Astrocyte (in vitro differentiated cells and primary cell): ENCODE measurements around the gene HOXA13. TPM values are rescaled to one million over a fixed set of nuclear protein-coding genes. Genes with fewer than 3 reads are reported as not detected.
A peak's percentile ranks its signal among the peaks of the same experiment; 100 is the strongest.

Experiments
- DNase-seq: peaks from one replicate; pipeline ENCODE4 v3.0.0-alpha.2; 2010; ENCODE audit warnings: low read depth
- FAIRE-seq: peaks from 2 replicates; lab custom pipeline; 2011; peaks lifted over from hg19 to GRCh38; lab: Jason Lieb, UNC
- H2AFZ ChIP-seq: 2 replicates; pipeline ENCODE4 v1.6.0; 2012; ENCODE audit warnings: low read depth, low read length, inconsistent platforms
- H3K27ac ChIP-seq: 2 replicates; pipeline ENCODE4 v1.5.1; 2011; ENCODE audit warnings: low read depth, low read length, inconsistent platforms
- H3K27me3 ChIP-seq: 2 replicates; pipeline ENCODE4 v1.6.0; 2011; ENCODE audit warnings: low read length, inconsistent platforms; ENCODE audit not compliant: insufficient read depth
- H3K36me3 ChIP-seq: 2 replicates; pipeline ENCODE4 v1.5.1; 2011; ENCODE audit warnings: low read length, inconsistent platforms; ENCODE audit not compliant: insufficient read depth
- H3K4me1 ChIP-seq: 2 replicates; pipeline ENCODE4 v1.5.1; 2011; ENCODE audit warnings: low read length, inconsistent platforms; ENCODE audit not compliant: insufficient read depth
- H3K4me2 ChIP-seq: 2 replicates; pipeline ENCODE4 v1.6.0; 2012; ENCODE audit warnings: low read length, inconsistent platforms
- H3K4me3 ChIP-seq: 2 replicates; pipeline ENCODE4 v1.5.1; 2011; ENCODE audit warnings: low read depth, mild to moderate bottlenecking, low read length, inconsistent platforms; ENCODE audit not compliant: insufficient read depth
- H3K79me2 ChIP-seq: 2 replicates; pipeline ENCODE4 v1.6.0; 2012; ENCODE audit warnings: mild to moderate bottlenecking, low read length, inconsistent platforms; ENCODE audit not compliant: insufficient read depth
- H3K9ac ChIP-seq: 2 replicates; pipeline ENCODE4 v1.6.0; 2012; ENCODE audit warnings: mild to moderate bottlenecking, low read length, inconsistent platforms
- H3K9me3 ChIP-seq: 2 replicates; pipeline ENCODE4 v1.5.1; 2012; ENCODE audit warnings: low read depth, mild to moderate bottlenecking, low read length, inconsistent platforms; ENCODE audit not compliant: insufficient read depth
- H4K20me1 ChIP-seq: 2 replicates; pipeline ENCODE4 v1.6.0; 2012; ENCODE audit warnings: low read length, inconsistent platforms; ENCODE audit not compliant: insufficient read depth
- H3K27ac Mint-ChIP-seq: one replicate; pipeline ENCODE4 v1.8.0; 2021; ENCODE audit warnings: mild to moderate bottlenecking, mixed read lengths; ENCODE audit not compliant: unreplicated experiment
- H3K27me3 Mint-ChIP-seq: one replicate; pipeline ENCODE4 v1.8.0; 2021; ENCODE audit warnings: low read depth, mixed read lengths; ENCODE audit not compliant: unreplicated experiment
- H3K36me3 Mint-ChIP-seq: one replicate; pipeline ENCODE4 v1.8.0; 2021; ENCODE audit warnings: low read depth, mixed read lengths; ENCODE audit not compliant: unreplicated experiment
- H3K4me1 Mint-ChIP-seq: one replicate; pipeline ENCODE4 v1.8.0; 2021; ENCODE audit warnings: low read depth, mixed read lengths; ENCODE audit not compliant: unreplicated experiment
- H3K4me3 Mint-ChIP-seq: one replicate; pipeline ENCODE4 v1.8.0; 2021; ENCODE audit warnings: mild to moderate bottlenecking, moderate library complexity, mixed read lengths; ENCODE audit not compliant: unreplicated experiment
- H3K9me3 Mint-ChIP-seq: one replicate; pipeline ENCODE4 v1.8.0; 2021; ENCODE audit warnings: mild to moderate bottlenecking, mixed read lengths; ENCODE audit not compliant: unreplicated experiment
- EZH2 ChIP-seq: IDR thresholded peaks from 2 replicates; pipeline ENCODE4 v1.6.1; 2012; ENCODE audit warnings: mild to moderate bottlenecking, low read length, inconsistent platforms; ENCODE audit not compliant: insufficient read depth
- total RNA-seq: library from RNA; stranded (reverse); gene quantifications from 2 replicates; pipeline ENCODE4 v1.2.1, GENCODE V29; 2021
- TF ChIP-seq, protein P1 (sequence below): IDR thresholded peaks from 2 replicates; pipeline ENCODE4 v1.5.1; 2011; ENCODE audit warnings: low read depth, mild to moderate bottlenecking, inconsistent platforms, low read length, moderate library complexity; ENCODE audit not compliant: insufficient read depth

HOXA13 gene
- total RNA-seq, 1 donor from 2014 or later = not detected

DNA sequence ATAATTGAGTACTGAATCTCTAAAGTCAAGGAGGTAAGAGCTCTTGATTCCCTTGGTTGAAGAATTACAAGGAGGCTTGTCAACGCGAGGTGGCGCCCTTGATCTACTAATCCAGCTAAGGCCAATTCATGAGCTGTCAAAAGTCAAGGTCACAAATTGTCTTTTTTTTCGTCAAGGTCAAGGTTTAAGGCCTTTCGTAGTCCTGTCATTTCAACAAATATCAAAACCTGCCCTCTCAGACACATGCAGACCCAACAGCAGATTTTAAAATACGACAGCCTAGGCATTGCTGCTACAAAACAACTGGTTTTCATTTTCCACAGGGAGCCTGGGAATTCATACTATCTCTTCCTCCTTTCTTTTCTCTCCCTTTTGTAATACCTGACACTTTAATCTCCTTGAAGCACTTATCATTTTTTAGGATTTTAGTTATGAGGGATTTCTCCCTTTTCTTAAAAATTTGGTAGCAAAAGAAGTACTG lies 3.6 kb downstream of the HOXA13 start:
- Histone ChIP-seq H3K27ac (no peak overlapping the region), H4K20me1 (peaks cover 17% of the 10 kb centered on the region), H3K4me2 (no peak overlapping the region), H3K36me3 (no peaks in the 10 kb centered on the region), H3K27me3 (peaks cover 94% of the 10 kb centered on the region), H3K79me2 (no peaks in the 10 kb centered on the region), H3K9ac (no peak overlapping the region), H2AFZ (no peak overlapping the region), H3K9me3 (peaks cover 6% of the 10 kb centered on the region), H3K4me3 (no peak overlapping the region), H3K4me1 (no peaks in the 10 kb centered on the region)
- H3K27me3 Mint-ChIP-seq = peaks cover 81% of the 10 kb centered on the region
- H3K36me3 Mint-ChIP-seq = no peaks in the 10 kb centered on the region
- DNase-seq (peak; percentile 33), FAIRE-seq (peak; percentile 54)
- TF ChIP-seq, protein P1, sequence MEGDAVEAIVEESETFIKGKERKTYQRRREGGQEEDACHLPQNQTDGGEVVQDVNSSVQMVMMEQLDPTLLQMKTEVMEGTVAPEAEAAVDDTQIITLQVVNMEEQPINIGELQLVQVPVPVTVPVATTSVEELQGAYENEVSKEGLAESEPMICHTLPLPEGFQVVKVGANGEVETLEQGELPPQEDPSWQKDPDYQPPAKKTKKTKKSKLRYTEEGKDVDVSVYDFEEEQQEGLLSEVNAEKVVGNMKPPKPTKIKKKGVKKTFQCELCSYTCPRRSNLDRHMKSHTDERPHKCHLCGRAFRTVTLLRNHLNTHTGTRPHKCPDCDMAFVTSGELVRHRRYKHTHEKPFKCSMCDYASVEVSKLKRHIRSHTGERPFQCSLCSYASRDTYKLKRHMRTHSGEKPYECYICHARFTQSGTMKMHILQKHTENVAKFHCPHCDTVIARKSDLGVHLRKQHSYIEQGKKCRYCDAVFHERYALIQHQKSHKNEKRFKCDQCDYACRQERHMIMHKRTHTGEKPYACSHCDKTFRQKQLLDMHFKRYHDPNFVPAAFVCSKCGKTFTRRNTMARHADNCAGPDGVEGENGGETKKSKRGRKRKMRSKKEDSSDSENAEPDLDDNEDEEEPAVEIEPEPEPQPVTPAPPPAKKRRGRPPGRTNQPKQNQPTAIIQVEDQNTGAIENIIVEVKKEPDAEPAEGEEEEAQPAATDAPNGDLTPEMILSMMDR = peak; percentile 79
- no peak for TF ChIP-seq EZH2
- H3K9me3 Mint-ChIP-seq = peaks cover 15% of the 10 kb centered on the region
- H3K27ac Mint-ChIP-seq = no peak overlapping the region
- H3K4me3 Mint-ChIP-seq = no peak overlapping the region
- no peaks in the 10 kb centered on the region for H3K4me1 Mint-ChIP-seq

- H3K36me3 Mint-ChIP-seq = no peaks in the 10 kb centered on the region
- H3K4me2 ChIP-seq = no peak overlapping the region
Observed at GRCh38 chr7:27194686-27195379, 5.1 kb downstream of the HOXA13 start.

More at GRCh38 chr7:27194686-27195379, 5.1 kb downstream of the HOXA13 start:
- TF ChIP-seq, protein P1 = no peak
- no peak for TF ChIP-seq EZH2
- H3K4me3 ChIP-seq = no peak overlapping the region
- Mint-ChIP-seq H3K27ac (no peak overlapping the region), H3K27me3 (peaks cover 84% of the 10 kb centered on the region), H3K4me3 (no peak overlapping the region), H3K9me3 (peaks cover 17% of the 10 kb centered on the region), H3K4me1 (no peaks in the 10 kb centered on the region)
- H3K9me3 ChIP-seq = peaks cover 3% of the 10 kb centered on the region
- H3K36me3 ChIP-seq = no peaks in the 10 kb centered on the region
- FAIRE-seq (no peak), DNase-seq (no peak)
- H3K4me1 ChIP-seq = no peaks in the 10 kb centered on the region
- no peaks in the 10 kb centered on the region for H3K79me2 ChIP-seq
- peaks cover 94% of the 10 kb centered on the region for H3K27me3 ChIP-seq
- no peak overlapping the region for H3K27ac ChIP-seq
- H4K20me1 ChIP-seq = peaks cover 9% of the 10 kb centered on the region
- H3K9ac ChIP-seq = no peak overlapping the region
- no peak overlapping the region for H2AFZ ChIP-seq
